Anterior cingulate cortex (tissue), 58 donors: ENCODE results near the gene NINJ1.
"Not testable (repeated sequence)": the region's sequence is repeated elsewhere in the genome, so short reads cannot be mapped to it uniquely, and the experiment has no call there.

Experiments used
- DNase-seq, 58 donors: peaks; one replicate each; lab custom pipeline; 2025; lab: John Stamatoyannopoulos, UW

Gene NINJ1

DNA sequence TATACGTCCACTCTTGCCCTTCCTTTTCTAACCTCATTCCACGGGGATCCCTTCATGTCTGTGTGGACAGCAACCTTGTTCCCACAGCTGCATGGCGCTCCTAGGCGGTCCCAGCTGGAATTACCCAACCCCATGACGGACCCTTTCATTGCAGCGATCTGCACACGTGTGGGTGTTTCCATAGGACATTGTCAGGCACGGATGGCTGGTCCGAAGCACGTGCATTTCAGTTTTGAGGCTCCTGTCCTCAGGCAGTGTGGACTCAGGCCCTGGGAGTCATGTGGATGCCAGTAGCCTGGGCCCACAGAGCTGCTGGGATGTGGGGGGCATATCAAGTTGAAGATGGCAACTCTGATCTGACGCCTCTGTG, 23.1 kb downstream of the NINJ1 start:
- no peak for DNase-seq

DNA sequence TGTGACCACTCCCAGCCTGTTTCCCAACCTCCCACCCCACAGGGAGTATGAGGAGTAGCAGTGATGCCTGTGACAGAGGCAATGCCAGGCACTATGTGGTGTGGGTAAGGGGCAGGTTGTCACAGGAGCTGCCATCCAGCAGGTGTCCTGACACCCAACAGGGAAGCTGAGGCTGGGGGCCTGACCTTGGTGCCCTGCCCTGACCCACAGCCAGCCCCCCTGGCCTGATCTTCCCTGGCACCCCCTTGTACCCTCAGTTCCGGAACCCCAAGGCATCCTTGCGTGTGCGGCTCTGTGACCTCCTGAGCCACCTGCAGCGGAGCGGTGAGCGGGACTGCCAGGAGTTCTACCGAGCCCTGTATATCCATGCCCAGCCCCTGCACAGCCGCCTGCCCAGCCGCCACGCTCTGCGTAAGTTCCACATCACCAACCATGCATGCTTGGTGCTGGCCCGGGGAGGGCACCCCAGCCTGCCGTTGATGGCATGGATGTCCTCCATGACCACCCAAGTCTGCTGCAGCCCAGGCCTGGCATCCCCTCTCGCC, 23.7 kb downstream of the NINJ1 start:
- DNase-seq: no peak

GRCh38 chr9:93108291-93109041, 25.6 kb downstream of the NINJ1 start:
- DNase-seq: no peak

DNA sequence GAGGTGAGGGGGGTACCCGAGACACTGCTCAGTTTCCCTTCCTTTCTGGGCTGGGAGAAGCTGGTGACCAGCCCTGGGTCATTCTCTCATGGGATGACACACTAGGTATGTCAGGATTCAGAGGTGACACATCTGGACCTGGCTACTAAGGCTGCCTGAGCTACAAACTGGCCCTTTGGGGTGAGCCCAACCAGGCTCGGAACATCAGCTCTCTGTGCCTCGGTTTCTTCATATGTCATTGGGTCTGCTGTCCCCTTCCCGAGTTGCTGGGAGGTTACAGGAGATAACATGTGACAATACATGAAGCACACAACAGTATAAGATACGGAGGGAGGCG, 26.3 kb downstream of the NINJ1 start:
- no peak for DNase-seq

DNA sequence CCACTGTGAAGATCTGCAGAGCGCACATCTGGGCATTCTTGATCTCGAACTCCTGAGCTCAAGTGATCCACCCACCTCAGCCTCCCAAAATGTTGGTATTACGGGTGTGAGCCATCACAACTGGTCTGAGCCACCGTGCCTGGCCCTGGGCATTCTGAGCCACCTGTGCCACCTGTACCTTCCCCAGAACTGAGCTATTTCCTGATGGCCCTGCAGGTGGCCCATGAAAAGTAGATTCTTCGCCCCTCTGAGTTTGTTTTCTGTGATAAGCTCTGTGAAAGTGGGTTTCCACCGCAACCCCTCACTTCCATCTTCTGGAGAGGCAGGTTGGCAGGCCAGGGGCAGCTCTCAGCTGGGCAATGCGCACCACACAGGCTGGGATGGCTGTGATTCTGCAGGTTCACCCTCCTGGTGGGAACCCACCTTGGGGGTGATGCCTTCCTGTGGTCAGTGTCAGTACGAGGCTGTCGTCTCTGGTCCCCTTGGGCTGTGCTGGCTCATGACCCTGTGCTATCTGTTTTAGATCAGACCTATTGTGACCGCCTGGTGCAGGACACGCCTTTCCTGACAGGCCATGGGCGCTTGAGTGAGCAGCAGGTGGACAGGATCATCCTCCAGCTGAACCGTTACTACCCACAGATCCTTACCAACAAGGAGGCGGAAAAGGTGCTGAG, 26.8 kb downstream of the NINJ1 start:
- no peak for DNase-seq

DNA sequence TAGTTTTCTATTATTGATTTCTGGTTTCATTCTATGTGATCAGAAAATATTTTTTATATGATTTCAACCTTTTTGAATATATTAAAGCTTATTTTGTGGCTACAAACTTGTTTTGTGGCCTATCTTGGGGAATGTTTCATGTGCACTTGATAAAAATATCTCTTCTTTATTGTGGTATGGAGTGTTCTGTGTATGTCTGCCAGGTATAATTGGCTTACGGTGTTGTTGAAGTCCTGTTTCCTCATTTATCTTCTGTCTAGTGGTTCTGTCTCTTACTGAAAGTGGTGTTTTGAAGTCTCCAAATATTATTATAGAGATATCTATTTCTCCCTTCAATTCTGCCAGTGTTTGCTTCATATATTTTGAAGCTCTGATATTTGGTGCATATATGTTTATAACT, 28.4 kb downstream of the NINJ1 start:
- no peak for DNase-seq

DNA sequence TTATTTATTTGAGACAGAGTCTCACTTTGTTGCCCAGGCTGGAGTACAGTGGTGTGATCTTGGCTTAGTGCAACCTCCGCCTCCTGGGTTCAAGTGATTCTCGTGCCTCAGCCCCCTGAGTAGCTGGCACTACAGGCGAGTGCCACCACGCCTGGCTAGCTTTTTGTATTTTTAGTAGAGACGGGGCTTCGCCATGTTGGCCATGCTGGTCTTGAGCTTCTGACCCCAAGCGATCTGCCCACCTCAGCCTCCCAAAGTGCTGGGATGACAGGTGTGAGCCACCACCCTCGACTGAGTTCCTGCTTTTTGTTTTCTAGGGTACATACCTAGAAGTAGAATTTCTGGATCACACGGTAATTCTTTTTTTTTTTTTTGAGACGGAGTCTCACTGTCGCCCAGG, 33.0 kb downstream of the NINJ1 start:
- DNase-seq: not testable (repeated sequence)

GRCh38 chr9:93100276-93100636, 33.8 kb downstream of the NINJ1 start:
- no peak for DNase-seq

- no peak for DNase-seq
Observed at GRCh38 chr9:93099551-93100275, 34.3 kb downstream of the NINJ1 start.

DNA sequence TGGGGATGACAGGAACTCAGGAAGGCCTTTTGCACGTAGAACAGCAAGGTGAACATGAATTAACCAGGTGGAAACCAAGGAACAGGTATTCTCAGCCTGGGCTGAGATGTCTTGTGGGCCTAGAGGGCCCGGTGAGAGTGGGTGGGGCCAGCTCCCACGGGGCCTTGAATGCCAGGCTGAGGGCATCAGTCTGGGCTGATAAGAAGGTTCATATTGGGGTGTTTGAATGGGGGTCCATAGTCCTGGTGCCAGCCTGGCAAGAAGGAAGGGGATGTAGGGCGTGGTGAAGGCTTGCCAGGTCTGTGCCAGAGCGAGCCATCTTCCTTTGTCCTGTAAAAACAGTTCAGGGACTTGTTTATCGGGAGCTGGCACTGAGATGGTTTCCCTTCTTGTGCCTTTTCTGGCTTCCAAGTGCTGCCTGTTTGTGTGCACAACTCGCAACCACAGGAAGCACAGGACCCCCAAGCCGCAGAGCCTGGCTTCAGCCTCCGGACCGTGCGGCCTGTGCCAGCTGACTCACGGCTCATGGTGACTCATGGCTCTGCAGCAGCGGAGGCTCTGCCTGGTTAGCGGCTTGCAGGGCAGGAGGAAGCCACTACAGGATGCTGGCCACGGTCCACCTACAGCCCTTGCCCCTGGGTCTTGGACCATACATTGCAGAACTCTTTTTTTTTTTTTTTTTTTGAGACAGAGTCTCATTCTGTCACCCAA, 35.7 kb downstream of the NINJ1 start:
- peak in 56 of 58 donors; percentile 23 to 93 (median 70) for DNase-seq

DNA sequence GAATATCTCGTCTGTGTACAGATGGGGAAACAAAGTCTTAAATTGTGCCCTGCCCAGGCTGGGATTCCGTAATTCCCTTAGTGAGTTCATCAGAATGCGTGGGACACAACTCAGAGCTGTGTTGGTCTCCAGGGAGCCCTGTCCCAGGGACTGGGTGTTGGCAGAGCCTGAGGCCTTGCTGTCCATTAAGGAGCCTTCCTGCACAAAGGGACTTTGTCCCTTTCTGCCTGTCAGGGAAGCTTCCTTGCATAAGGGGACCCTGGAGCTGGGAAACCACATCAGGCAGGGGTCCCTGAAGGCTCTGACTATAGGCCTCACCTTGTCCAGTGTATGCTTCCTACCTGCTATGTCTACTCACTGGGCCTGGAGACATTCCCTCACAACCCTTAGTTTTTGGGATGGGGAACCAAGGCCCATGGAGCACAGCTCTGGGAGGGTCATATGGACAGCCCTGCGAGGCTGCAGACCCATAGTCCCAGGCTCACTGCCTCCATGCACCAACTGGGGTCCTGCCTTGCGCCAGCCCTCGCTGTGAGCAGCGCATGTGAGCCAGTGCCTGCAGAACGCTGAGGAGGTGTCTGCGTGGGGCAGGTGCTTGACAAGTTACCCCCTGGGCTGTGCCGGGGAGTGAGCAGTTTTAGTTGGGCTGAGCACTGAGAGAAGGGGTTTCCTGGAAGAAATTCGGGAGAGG, 36.4 kb downstream of the NINJ1 start:
- peak in 38 of 58 donors; percentile 18 to 72 (median 39) for DNase-seq

DNA sequence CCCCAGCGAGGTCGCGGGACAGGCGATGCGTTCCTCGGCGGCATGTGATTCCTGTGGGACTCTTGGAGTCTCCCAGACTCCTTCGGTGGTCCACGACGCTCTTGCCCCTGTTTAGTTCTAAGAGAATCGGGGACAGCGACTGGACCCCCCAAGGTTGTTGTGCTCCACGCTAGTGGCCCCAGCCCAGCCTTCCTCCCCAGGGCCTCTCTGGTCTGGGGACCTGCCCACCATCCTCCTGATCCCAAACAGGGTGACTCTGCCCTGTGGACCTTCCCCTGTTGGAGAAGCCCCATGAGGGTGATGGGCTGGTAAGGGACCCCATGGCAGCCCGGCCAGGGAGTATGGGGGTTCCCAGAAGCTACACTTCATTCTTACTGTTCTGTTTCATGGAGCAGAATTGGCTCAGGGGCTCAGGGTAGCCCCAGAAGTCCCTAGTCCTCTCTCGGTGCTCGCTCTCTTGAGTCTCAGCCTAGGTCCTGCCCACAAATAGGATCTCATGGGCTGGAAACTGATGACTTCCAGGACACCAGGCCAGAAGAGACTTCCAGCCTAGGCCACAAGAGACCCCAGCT, 37.2 kb downstream of the NINJ1 start:
- DNase-seq: peak in 1 of 58 donors; percentile 55

DNA sequence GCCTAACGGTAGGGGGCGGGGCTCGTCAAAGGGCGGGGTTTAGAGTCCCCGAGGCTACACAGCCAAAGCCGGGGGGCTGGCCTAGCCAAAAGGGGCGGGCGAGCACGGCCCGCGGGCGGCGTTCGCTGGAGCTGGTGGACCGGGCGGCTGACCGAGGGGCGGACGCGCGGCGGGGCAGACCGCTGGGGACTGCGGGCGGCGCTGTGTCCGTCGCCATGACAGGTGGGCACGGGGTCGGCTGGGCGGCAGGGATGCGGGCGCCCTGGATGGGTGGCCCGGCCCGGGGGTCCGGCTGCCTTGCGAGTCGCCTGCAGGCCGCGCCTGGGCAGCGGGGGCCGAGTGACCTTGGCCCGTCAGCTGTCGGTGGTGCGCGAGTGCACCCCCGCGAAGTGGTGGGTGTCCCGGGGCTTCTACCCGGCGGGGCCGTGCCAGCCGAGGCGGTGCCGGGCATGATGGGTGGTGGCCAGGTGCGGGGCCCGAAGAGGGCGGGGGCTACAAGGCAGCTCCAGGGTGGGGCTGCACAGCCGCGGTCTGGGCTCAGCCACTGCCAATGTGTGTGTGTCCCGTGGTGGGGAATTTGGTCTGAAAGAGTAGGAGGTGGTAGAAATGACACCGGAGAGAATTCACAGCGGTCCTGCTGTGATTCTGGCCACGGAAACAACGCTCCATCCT, 37.8 kb downstream of the NINJ1 start, which contains the start of gene CARD19:
CARD19 (plus strand) TSS at position 87 of the 672 bp plus-strand sequence; CDS start at position 216, 129 bp downstream.
- peak in 21 of 58 donors; percentile 35 to 76 (median 61) for DNase-seq

DNA sequence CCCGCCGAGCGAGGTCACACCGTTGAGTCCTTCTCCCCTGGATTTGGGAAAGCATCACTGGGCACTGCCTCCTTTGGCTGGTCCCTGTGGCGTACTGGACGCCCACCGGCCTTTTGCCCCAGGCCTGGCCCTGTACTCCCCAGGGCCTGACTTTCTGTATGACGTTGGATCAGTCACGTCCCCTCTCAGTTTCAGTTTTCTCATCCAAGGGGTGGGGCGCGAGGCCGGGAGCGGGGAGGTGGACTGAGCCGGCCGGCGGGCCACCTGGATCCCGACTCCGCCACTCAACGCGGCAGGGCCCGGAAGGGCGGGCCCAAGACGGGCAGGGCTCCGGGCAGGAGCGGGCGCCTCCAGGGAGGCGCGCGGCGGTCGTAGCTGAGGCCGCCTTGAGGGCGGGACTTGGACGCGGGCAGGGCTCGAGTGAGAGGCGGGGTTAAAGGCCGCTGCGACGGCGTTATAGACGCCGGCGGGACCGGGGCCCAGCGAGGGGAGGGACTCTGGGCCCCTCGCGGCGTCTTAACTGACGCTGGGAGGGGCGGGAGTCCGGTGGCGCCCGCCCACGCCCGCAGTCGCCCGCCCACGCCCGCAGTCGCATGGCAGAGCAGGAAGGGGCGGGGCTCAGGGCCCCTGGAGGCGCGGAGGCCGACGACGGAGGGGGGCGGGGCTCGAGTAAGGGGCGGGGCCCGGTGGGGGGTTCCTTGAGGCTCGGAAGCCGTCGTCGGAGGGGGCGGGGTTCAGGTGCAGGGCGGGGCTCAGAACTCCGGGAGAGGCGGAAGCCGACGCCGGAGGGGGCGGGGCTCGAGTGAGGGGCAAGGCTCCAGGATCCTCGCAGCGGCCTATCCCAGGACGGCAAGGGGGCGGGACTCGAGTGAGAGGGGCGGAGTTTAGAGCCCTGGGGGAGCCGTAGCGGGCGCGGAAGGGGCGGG, 38.6 kb downstream of the NINJ1 start:
- peak; percentile 72 to 100 (median 99) for DNase-seq

GRCh38 chr9:93094658-93095204, 39.3 kb downstream of the NINJ1 start:
- DNase-seq: peak in 36 of 58 donors; percentile 10 to 67 (median 40)

GRCh38 chr9:93093877-93094657, 40.0 kb downstream of the NINJ1 start:
- no peak for DNase-seq
